Measurements from ENCODE around the gene EML4.

GRCh38 chr2:42324949-42325348 is 155.8 kb downstream of the EML4 start:
- TF ChIP-seq CTCF (IDR thresholded peaks at IDR 0.05) (no peak), EZH2 (IDR thresholded peaks at IDR 0.05) (no peak)

All from neural progenitor cell (in vitro differentiated cells).